ENCODE data around the gene SYCP2L.

GRCh38 chr6:10896691-10897090 is 9.8 kb downstream of the SYCP2L start:
- no peak for TF ChIP-seq CTCF (IDR thresholded peaks at IDR 0.05)
- TF ChIP-seq EP300 (IDR thresholded peaks at IDR 0.05): no peak
- no peak for TF ChIP-seq POLR2AphosphoS5 (IDR thresholded peaks at IDR 0.05)
- no peak for TF ChIP-seq POLR2A (IDR thresholded peaks at IDR 0.05; ENCODE audit: low read depth)
